ENCODE results near the gene RPLP1.
A peak's percentile ranks its signal among the peaks of the same experiment; 100 is the strongest.
"Not testable (repeated sequence)": the region's sequence is repeated elsewhere in the genome, so short reads cannot be mapped to it uniquely, and the experiment has no call there.

Gene RPLP1

GRCh38 chr15:69439623-69440022 lies 13.0 kb upstream of the RPLP1 start:
- DNase-seq (ENCODE audit: low spot score), result no peak

- DNase-seq (ENCODE audit: low spot score), result no peak
Measured at GRCh38 chr15:69443032-69443611, 9.5 kb upstream of the RPLP1 start.

GRCh38 chr15:69444686-69445085 lies 7.9 kb upstream of the RPLP1 start:
- no peak for DNase-seq (ENCODE audit: low spot score)

GRCh38 chr15:69446953-69447352 lies 5.7 kb upstream of the RPLP1 start:
- DNase-seq (ENCODE audit: low spot score), result no peak

- not testable (repeated sequence) for DNase-seq (ENCODE audit: low spot score)
Measured at GRCh38 chr15:69450221-69450620, 2.4 kb upstream of the RPLP1 start.

GRCh38 chr15:69450968-69451695 lies 1.5 kb upstream of the RPLP1 start:
- no peak for DNase-seq (ENCODE audit: low spot score)

- peak; percentile 33 for DNase-seq (ENCODE audit: low spot score)
Measured at GRCh38 chr15:69451951-69452691, 497 bp upstream of the RPLP1 start.

GRCh38 chr15:69454953-69455352 lies 2.3 kb downstream of the RPLP1 start:
- no peak for DNase-seq (ENCODE audit: low spot score)

GRCh38 chr15:69456208-69457166 lies 3.9 kb downstream of the RPLP1 start:
- DNase-seq (ENCODE audit: low spot score), result no peak

GRCh38 chr15:69457304-69458280 lies 5.0 kb downstream of the RPLP1 start:
- DNase-seq (ENCODE audit: low spot score), result no peak

- DNase-seq (ENCODE audit: low spot score), result no peak
Measured at GRCh38 chr15:69459066-69459465, 6.4 kb downstream of the RPLP1 start.

- no peak for DNase-seq (ENCODE audit: low spot score)
Measured at GRCh38 chr15:69460481-69460880, 7.9 kb downstream of the RPLP1 start.

- DNase-seq (ENCODE audit: low spot score), result peak; percentile 41
Measured at GRCh38 chr15:69462030-69462492, 9.4 kb downstream of the RPLP1 start.

GRCh38 chr15:69462493-69463181 lies 10.0 kb downstream of the RPLP1 start:
- peak; percentile 99 for DNase-seq (ENCODE audit: low spot score)

- no peak for DNase-seq (ENCODE audit: low spot score)
Measured at GRCh38 chr15:69463182-69463756, 10.7 kb downstream of the RPLP1 start.

GRCh38 chr15:69465253-69465652 lies 12.6 kb downstream of the RPLP1 start:
- no peak for DNase-seq (ENCODE audit: low spot score)

GRCh38 chr15:69466733-69467132 lies 14.1 kb downstream of the RPLP1 start:
- no peak for DNase-seq (ENCODE audit: low spot score)

GRCh38 chr15:69467636-69468035 lies 15.0 kb downstream of the RPLP1 start:
- DNase-seq (ENCODE audit: low spot score), result no peak

GRCh38 chr15:69468241-69469121 lies 15.9 kb downstream of the RPLP1 start:
- DNase-seq (ENCODE audit: low spot score), result no peak
